ENCODE data around the gene NRL. TPM values are rescaled to one million over a fixed set of nuclear protein-coding genes. Genes with fewer than 3 reads are reported as not detected.

The NRL gene
- polyA plus RNA-seq, 3 donors = 1.1 to 1.5 (median 1.3) TPM

DNA sequence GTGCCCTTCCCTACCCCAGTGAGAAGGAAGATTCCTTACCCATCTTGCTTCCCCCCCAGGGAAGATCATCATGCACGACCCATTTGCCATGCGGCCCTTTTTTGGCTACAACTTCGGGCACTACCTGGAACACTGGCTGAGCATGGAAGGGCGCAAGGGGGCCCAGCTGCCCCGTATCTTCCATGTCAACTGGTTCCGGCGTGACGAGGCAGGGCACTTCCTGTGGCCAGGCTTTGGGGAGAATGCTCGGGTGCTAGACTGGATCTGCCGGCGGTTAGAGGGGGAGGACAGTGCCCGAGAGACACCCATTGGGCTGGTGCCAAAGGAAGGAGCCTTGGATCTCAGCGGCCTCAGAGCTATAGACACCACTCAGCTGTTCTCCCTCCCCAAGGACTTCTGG is 11.3 kb downstream of the NRL start:
- Histone ChIP-seq H3K36me3 (replicated peaks in 1 of 2; ENCODE audit: control insufficient read depth in 1 of 2, insufficient read depth in 2 of 2, low read length in 2 of 2) (peaks cover 35 to 65% of the 10 kb centered on the region in 2 donors), H3K9ac (ENCODE audit: insufficient read depth, low read length, poor library complexity, severe bottlenecking) (no peak overlapping the region), H3K79me2 (ENCODE audit: insufficient read depth, low read length) (no peaks in the 10 kb centered on the region), H3K9me3 (replicated peaks in 1 of 2; ENCODE audit: control insufficient read depth in 1 of 2, insufficient read depth in 1 of 2, low read length in 2 of 2) (no peaks in the 10 kb centered on the region), H3K4me1 (ENCODE audit: control insufficient read depth in 1 of 2, insufficient read depth in 2 of 2, low read length in 2 of 2) (peaks cover 23 to 24% of the 10 kb centered on the region in 2 donors), H3K27me3 (ENCODE audit: control insufficient read depth in 2 of 2, insufficient read depth in 2 of 2, low read length in 2 of 2) (no peaks in the 10 kb centered on the region), H3K4me2 (replicated peaks; ENCODE audit: extremely low read depth, low read length, poor library complexity, severe bottlenecking) (no peak overlapping the region), H3K27ac (ENCODE audit: low read depth in 1 of 2, low read length in 2 of 2) (no peak overlapping the region), H3K4me3 (replicated peaks in 1 of 3; ENCODE audit: low read depth in 2 of 3, low read length in 3 of 3) (no peak overlapping the region), H2AFZ (ENCODE audit: insufficient read depth, low read depth, low read length, poor library complexity, severe bottlenecking) (no peak overlapping the region), H4K20me1 (ENCODE audit: insufficient read depth, low read length) (peaks cover 9% of the 10 kb centered on the region)
- Mint-ChIP-seq H3K27me3 (ENCODE audit: low read depth in 3 of 3) (peaks cover 0 to 3% (median 0%) of the 10 kb centered on the region in 3 donors), H3K4me1 (peaks cover 26% of the 10 kb centered on the region), H3K36me3 (peaks cover 46 to 59% of the 10 kb centered on the region in 2 donors), H3K9me3 (peaks cover 0 to 7% (median 2%) of the 10 kb centered on the region in 7 donors), H3K4me3 (no peak overlapping the region), H3K27ac (peak overlapping the region in 2 of 7 donors; percentile 13 to 76)
- no peak for DNase-seq
- intact Hi-C loops (cut with micrococcal nuclease) = loop anchor here in 1 of 2 donors (10.0 kb wide), 1 partner anchor 119 kb away; the partner anchor contains the start of gene DHRS4L2
- WGBS (ENCODE audit: insufficient coverage) = 96% methylated on average over 9 of the region's 13 CpGs
- TF ChIP-seq, protein P1, sequence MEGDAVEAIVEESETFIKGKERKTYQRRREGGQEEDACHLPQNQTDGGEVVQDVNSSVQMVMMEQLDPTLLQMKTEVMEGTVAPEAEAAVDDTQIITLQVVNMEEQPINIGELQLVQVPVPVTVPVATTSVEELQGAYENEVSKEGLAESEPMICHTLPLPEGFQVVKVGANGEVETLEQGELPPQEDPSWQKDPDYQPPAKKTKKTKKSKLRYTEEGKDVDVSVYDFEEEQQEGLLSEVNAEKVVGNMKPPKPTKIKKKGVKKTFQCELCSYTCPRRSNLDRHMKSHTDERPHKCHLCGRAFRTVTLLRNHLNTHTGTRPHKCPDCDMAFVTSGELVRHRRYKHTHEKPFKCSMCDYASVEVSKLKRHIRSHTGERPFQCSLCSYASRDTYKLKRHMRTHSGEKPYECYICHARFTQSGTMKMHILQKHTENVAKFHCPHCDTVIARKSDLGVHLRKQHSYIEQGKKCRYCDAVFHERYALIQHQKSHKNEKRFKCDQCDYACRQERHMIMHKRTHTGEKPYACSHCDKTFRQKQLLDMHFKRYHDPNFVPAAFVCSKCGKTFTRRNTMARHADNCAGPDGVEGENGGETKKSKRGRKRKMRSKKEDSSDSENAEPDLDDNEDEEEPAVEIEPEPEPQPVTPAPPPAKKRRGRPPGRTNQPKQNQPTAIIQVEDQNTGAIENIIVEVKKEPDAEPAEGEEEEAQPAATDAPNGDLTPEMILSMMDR (IDR thresholded peaks at IDR 0.05) = no peak

DNA sequence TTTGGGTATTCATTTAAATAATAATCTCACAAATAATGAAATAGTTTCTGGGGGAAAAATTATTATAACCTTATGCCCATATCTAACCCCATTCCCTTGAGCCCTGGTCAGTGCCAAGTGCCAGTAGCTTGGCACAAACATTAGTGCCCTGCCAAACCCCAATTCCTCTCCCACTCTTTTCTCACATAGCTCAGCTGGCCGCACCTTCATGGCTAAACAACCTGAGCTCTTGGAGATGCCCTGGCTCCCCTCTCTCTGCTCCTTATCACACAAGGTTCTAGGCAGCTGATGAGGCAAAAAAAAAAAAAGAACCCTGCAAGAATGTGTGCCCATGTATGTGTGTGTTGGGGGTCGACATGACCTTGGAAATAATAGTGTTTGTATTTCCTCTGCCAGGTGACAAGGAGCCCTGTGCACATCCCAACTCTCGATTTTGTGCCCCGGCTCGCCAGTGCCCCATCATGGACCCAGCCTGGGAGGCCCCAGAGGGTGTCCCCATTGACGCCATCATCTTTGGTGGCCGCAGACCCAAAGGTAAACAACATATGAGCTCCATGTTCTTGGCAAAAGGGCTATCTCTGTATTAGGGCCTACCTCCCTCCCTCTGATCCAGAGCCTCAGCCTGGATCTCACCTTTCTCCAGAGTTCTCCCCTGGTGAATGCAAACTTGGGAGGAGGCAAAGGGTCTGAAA is 12.2 kb downstream of the NRL start:
- no peak overlapping the region for H3K9ac ChIP-seq (ENCODE audit: insufficient read depth, low read length, poor library complexity, severe bottlenecking)
- no peak for DNase-seq
- peaks cover 26% of the 10 kb centered on the region for H3K4me1 Mint-ChIP-seq
- no peak overlapping the region for H3K27ac ChIP-seq (ENCODE audit: low read depth in 1 of 2, low read length in 2 of 2)
- 93% methylated on average over 7 of the region's 7 CpGs for WGBS (ENCODE audit: insufficient coverage)
- H3K79me2 ChIP-seq (ENCODE audit: insufficient read depth, low read length) = peaks cover 4% of the 10 kb centered on the region
- H3K4me1 ChIP-seq (ENCODE audit: control insufficient read depth in 1 of 2, insufficient read depth in 2 of 2, low read length in 2 of 2) = peaks cover 23 to 26% of the 10 kb centered on the region in 2 donors
- no peak overlapping the region for H2AFZ ChIP-seq (ENCODE audit: insufficient read depth, low read depth, low read length, poor library complexity, severe bottlenecking)
- TF ChIP-seq, protein P1 (IDR thresholded peaks at IDR 0.05) = no peak
- no peak overlapping the region for H3K4me3 ChIP-seq (replicated peaks in 1 of 3; ENCODE audit: low read depth in 2 of 3, low read length in 3 of 3)
- no peak overlapping the region for H3K4me3 Mint-ChIP-seq
- peaks cover 52 to 67% of the 10 kb centered on the region in 2 donors for H3K36me3 Mint-ChIP-seq
- H4K20me1 ChIP-seq (ENCODE audit: insufficient read depth, low read length) = peaks cover 12% of the 10 kb centered on the region
- H3K36me3 ChIP-seq (replicated peaks in 1 of 2; ENCODE audit: control insufficient read depth in 1 of 2, insufficient read depth in 2 of 2, low read length in 2 of 2) = peaks cover 41 to 73% of the 10 kb centered on the region in 2 donors
- peaks cover 0 to 7% (median 2%) of the 10 kb centered on the region in 7 donors for H3K9me3 Mint-ChIP-seq
- intact Hi-C loops (cut with micrococcal nuclease) = loop anchor here in 1 of 2 donors (10.0 kb wide), 1 partner anchor 118 kb away; the partner anchor contains the start of gene DHRS4L2
- H3K27ac Mint-ChIP-seq = no peak overlapping the region
- no peaks in the 10 kb centered on the region for H3K27me3 ChIP-seq (ENCODE audit: control insufficient read depth in 2 of 2, insufficient read depth in 2 of 2, low read length in 2 of 2)
- H3K4me2 ChIP-seq (replicated peaks; ENCODE audit: extremely low read depth, low read length, poor library complexity, severe bottlenecking) = no peak overlapping the region
- no peaks in the 10 kb centered on the region for H3K9me3 ChIP-seq (replicated peaks in 1 of 2; ENCODE audit: control insufficient read depth in 1 of 2, insufficient read depth in 1 of 2, low read length in 2 of 2)
- H3K27me3 Mint-ChIP-seq (ENCODE audit: low read depth in 3 of 3) = peaks cover 0 to 3% (median 0%) of the 10 kb centered on the region in 3 donors

Measured in CD14-positive monocyte (primary cell).